Measurements from ENCODE around the gene ESPN.
A peak's percentile ranks its signal among the peaks of the same experiment; 100 is the strongest.

The ESPN gene

DNA sequence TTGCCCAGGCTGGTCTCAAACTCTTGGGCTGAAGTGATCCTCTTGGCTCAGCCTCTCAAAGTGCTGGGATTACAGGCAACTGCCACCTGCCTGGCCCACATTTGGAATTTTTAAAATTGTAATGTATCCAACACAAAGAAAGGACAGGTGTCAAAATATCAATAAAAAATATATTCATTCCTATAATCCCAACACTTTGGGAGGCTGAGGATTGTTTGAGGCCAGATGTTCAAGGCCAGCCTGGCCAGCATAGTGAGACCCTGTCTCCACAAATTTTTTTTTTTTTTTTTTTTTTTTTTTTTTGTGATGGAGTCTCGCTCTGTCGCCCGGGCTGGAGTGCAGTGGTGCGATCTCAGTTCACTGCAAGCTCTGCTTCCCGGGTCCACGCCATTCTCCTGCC, 14.8 kb upstream of the ESPN start:
- no peak for DNase-seq (ENCODE audit: low read depth in 2 of 2)

DNA sequence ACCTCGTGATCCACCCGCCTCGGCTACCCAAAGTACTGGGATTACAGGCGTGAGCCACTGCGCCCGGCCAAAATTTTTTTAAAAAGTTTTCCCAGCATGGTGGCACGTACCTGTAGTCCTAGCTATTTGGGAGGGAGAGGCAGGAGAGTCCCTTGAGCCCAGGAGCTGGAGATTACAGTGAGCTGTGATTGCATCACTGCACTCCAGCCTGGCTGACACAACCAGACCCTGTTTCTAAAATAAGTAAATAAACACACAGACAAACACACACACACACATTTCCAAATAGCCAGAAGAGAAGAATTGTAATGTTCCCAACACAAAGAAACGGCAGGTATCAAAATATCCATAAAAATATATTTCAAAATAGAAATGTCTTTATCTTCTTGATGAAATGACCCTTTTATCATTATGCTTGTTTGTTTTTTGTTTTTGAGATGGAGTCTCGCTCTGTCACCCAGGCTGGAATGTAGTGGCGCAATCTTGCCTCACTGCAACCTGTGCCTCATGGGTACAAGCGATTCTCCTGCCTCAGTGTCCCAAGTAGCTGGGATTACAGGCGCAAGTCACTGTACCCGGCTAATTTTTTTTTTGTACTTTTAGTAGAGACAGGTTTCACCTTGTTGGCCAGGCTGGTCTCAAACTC, 14.2 kb upstream of the ESPN start:
- no peak for DNase-seq (ENCODE audit: low read depth in 2 of 2)

DNA sequence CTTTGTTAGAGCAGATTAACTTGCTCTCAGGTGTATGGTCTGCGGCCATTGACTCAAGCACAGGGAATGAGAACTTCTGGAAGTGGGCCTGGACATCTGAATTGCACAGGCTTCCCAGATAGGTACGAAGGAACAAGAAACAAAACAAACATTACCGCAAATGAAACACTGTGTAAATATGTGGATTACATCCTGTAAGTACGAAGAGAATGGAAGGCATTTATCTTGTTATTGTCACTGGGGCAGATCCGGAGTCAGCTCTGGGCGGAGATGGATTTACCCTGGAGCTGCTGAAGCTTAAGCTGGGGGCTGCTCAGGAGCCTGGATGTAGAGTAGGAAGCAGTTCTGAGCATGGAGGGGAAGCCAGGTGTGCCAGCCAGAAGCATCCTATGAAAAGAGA, 11.7 kb upstream of the ESPN start:
- DNase-seq (ENCODE audit: low read depth in 2 of 2): no peak

GRCh38 chr1:6414443-6414844, 10.1 kb upstream of the ESPN start:
- DNase-seq (ENCODE audit: low read depth in 2 of 2): no peak

GRCh38 chr1:6414881-6415626, 9.5 kb upstream of the ESPN start:
- no peak for DNase-seq (ENCODE audit: low read depth in 2 of 2)

GRCh38 chr1:6416295-6416656, 8.3 kb upstream of the ESPN start:
- DNase-seq (ENCODE audit: low read depth in 2 of 2): no peak

GRCh38 chr1:6416906-6417305, 7.7 kb upstream of the ESPN start:
- no peak for DNase-seq (ENCODE audit: low read depth in 2 of 2)

- no peak for DNase-seq (ENCODE audit: low read depth in 2 of 2)
These were observed 6.5 kb upstream of the ESPN start for GRCh38 chr1:6417961-6418667.

GRCh38 chr1:6418668-6419396, 5.7 kb upstream of the ESPN start:
- DNase-seq (ENCODE audit: low read depth in 2 of 2): no peak

- DNase-seq (ENCODE audit: low read depth in 2 of 2): no peak
These were observed 5.2 kb upstream of the ESPN start for GRCh38 chr1:6419397-6419803.

GRCh38 chr1:6419804-6420453, 4.6 kb upstream of the ESPN start, which contains the start of gene HES2:
Gene HES2, minus strand, starts transcription at chr1:6419919. Its CDS starts 99 bp downstream, at chr1:6419820.
- DNase-seq (ENCODE audit: low read depth in 2 of 2): no peak

GRCh38 chr1:6420454-6421042, 4.0 kb upstream of the ESPN start:
- DNase-seq (ENCODE audit: low read depth in 2 of 2): no peak

DNA sequence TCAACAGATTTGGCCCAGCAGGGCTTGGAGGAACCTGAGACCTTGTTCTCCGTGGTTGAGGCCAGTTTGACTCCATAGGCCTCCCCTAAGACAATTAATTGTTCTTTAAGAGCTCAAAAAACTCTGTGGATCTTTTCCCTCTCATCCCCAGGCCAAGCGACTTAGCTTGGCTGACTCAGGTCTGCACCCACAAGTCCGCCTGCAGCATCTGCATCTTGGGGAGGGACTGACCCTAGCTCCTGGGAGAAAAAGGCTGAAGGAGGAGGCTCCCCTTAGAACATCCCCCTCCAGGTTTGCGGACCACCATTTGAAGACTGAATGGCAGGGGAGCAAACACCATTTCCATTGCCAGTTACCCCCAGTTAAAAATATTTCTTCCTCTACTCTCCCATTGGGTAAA, 3.3 kb upstream of the ESPN start:
- DNase-seq (ENCODE audit: low read depth in 2 of 2): no peak

GRCh38 chr1:6423321-6423999, 1.1 kb upstream of the ESPN start:
- DNase-seq (ENCODE audit: low read depth in 2 of 2): peak; percentile 45 to 68

DNA sequence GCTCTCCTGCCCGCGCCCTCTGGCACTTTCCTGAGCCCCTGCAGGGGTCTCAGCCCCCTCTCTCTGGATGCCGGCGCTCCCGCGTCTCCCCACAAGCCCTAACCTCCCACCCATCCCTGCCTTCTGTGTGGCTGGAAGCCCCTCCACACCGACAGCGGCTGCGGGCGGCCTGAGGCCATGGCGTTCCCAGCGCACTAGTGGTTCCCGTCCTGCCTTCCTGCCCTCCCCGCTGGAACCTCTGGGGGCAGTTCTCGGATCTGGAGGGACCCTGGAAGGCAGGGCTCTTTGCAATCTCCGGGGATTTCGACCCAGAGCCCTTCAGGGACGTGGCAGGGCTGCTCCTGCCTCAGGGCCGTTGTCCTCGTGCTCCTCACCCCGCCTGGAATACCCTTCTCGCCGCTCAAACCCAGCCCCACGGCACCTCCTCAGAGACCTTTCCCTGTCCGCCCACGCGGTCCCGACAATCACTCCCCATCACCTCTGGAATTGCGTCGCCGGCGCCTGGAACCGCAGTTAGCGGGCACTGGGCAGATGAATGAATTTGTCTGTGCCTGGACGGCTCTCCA, 493 bp upstream of the ESPN start:
- no peak for DNase-seq (ENCODE audit: low read depth in 2 of 2)

GRCh38 chr1:6425658-6426057, 1.1 kb downstream of the ESPN start:
- DNase-seq (ENCODE audit: low read depth in 2 of 2): no peak

- DNase-seq (ENCODE audit: low read depth in 2 of 2): no peak
These were observed 1.8 kb downstream of the ESPN start for GRCh38 chr1:6426277-6426971.

DNA sequence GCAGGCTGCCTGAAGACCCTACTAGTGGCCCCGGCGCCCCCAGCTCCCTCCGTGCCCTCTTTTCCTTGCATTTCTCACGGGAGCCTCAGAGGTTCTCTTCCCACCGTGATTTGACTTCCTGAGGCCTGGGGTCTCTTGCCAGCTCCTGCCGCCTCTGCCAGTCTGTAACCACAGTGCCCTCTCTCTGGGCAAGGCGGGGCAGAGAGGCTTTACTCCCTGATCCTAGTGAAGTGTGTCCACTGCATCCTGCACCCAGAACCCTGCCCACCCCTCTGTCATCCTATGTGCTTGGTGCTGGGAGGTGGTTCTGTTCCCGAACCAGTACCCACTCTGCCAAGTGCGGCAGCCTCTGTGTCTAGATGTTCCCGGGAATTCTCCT, 2.4 kb downstream of the ESPN start:
- no peak for DNase-seq (ENCODE audit: low read depth in 2 of 2)

DNA sequence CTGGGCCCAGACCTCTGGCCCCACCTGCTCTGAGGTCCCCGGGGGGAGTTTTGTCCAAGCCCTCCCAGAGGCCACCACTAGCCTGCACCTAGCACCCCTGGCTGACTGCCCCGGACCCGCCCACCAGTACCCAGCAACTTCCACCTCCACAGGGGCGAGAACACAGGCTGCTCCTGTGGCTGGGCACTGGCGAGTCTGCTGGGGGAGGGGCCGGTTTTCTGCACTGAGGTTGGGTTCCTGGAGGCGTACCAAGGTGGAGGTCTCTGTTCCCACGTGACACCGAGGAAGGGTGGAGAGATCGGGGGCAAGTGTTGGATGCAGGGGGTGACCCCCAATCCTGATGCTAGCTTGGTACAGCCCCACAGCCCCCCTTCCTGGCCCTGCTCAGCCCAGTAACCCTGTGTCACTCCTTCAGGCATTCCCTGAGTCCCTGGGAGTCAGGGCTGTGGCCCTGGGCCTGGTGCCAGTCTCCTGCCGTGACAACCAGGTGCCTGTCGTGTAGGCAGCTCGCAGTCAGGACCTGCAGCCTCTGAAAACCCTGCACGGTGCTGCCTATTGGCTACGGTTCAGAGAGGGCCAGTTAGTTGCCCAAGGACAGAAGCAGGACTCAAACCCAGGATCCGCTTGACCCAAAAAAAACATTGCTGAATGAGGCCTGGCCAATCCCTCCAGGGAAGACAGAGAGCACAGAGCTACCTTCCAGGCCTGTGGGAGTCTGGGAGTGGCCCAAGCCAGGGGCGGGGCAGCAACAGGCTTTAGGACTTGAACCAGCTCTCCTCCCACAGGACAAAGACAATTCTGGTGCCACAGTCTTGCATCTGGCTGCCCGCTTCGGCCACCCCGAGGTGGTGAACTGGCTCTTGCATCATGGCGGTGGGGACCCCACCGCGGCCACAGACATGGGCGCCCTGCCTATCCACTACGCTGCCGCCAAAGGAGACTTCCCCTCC, 3.1 kb downstream of the ESPN start:
- DNase-seq (ENCODE audit: low read depth in 2 of 2): no peak
